ENCODE data around the gene TNIK.

DNA sequence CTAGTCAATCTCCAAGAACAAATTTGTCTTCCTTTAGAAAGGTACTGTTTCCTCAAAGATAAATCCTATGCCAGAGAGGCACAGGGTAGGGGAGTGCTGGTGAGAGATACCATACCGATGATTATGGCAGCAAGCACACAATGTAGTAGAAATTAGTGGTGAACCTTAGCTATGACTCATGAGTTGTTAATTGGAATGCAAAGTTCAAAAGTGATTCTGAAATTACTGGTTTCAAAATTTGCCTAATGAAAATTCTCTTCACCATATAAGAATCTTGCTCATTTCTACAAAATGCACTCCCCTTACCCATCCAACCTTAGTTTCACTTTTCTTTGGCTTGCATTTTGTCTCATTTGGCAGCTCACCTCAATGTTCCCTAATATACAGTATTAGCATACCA lies 294.2 kb downstream of the TNIK start:
- TF ChIP-seq, protein P1, sequence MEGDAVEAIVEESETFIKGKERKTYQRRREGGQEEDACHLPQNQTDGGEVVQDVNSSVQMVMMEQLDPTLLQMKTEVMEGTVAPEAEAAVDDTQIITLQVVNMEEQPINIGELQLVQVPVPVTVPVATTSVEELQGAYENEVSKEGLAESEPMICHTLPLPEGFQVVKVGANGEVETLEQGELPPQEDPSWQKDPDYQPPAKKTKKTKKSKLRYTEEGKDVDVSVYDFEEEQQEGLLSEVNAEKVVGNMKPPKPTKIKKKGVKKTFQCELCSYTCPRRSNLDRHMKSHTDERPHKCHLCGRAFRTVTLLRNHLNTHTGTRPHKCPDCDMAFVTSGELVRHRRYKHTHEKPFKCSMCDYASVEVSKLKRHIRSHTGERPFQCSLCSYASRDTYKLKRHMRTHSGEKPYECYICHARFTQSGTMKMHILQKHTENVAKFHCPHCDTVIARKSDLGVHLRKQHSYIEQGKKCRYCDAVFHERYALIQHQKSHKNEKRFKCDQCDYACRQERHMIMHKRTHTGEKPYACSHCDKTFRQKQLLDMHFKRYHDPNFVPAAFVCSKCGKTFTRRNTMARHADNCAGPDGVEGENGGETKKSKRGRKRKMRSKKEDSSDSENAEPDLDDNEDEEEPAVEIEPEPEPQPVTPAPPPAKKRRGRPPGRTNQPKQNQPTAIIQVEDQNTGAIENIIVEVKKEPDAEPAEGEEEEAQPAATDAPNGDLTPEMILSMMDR (IDR thresholded peaks at IDR 0.05; ENCODE audit: poor library complexity), result no peak
- TF ChIP-seq EZH2phosphoT487 (IDR thresholded peaks at IDR 0.05; ENCODE audit: low read depth, severe bottlenecking, unreplicated experiment) (no peak), EZH2 (IDR thresholded peaks at IDR 0.05; ENCODE audit: borderline replicate concordance) (no peak)

All from hepatocyte (in vitro differentiated cells).